ENCODE measurements around the gene B3GAT2.
A peak's percentile ranks its signal among the peaks of the same experiment; 100 is the strongest.

B3GAT2 gene

GRCh38 chr6:70894001-70894400, 62.9 kb downstream of the B3GAT2 start:
- DNase-seq = no peak

GRCh38 chr6:70889270-70889669, 67.6 kb downstream of the B3GAT2 start:
- DNase-seq = no peak

GRCh38 chr6:70886661-70887060, 70.2 kb downstream of the B3GAT2 start:
- DNase-seq = no peak

DNA sequence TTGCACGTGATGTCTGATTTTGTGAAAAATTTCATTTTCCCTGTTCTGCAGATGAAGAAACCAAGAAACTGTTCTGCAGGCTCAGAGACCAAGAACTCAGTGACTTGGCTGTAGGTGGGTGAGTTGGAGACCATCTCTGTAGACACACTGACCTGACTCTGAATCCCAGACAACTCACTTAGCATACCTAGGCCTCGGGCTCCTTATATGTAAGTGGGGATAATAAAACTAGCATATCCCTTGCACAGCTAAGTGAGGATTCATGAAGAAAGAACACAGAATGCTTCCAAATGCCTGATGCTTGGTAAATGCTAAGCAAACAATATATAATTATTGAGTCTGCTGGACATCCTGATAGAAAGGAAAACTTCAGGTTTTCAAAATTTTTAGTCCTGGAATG, 70.8 kb downstream of the B3GAT2 start:
- DNase-seq = no peak

GRCh38 chr6:70884074-70884983, 72.5 kb downstream of the B3GAT2 start:
- peak; percentile 56 for DNase-seq

DNA sequence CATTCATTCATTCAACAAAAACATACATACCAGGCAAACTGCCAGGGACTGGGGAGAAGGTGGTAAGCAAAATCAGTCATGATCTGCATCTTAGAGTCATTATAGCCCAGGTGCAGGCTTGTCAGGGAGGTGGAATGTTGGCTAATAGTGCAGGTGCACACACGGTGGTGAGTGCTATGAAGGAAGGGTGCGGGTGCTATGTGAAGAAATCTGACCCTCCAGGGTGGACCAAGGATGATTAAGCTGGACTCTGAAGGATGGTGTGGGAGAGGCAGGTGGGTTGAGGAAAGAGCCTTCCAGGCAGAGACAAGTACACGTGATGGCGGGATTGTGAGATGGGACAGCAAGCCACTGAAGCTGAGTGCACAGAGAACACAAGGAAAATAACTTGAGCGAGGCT, 77.4 kb downstream of the B3GAT2 start:
- no peak for DNase-seq

DNA sequence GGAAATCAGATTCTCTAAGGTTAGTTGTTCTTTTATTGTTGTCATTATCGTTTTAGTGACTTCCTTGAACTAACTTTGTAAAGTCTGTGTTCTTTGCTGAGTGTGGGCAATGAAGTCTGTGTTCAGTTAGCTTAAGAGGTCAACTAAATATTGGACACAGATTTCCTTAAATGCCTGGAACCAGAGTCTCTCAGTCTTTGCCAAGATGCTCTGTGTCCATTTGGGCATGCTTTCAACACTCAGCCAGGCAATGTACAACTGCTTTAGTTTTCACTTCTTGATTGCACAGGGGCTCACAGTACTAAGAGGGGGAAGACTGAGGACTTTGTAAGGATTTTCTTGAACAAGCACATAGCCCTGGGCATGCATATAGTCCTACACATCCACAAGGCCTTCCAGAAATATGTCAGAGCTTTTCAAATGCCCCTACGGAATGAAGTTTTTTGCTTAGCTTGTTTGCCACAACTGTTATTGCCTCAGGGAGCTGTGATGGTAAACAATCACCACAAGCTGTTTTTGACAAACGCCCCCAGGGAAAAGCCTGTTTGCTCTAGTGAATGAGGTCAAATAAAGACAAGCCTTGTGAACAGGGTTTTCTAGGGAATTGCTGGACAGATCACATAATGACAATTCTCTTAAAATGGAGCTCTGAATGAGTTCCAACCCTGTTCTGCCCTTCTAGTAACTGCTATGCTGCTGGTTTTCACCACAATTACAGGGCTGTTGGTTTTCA, 82.5 kb downstream of the B3GAT2 start:
- DNase-seq = no peak

- no peak for DNase-seq
Measured at GRCh38 chr6:70872469-70872868, 84.4 kb downstream of the B3GAT2 start.

DNA sequence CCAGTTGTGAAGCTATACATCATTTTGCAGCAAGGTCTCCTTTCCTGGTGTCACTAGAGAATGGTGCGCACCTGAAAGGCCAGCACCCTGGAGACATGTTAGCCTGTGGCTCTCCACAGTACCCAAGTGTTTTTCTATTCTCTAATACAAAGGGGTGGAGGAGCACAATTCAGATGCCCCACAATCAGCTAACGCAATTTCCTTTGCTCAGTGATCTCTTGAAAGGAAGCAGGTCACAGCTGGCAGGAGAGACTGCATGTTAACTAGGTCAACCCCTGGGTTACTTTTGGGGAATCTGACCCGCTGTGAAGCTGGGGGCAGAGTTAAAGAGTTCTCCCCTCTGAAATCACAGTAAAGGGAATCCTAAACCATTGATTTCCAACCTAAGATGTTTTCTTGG, 92.5 kb downstream of the B3GAT2 start:
- DNase-seq = no peak

DNA sequence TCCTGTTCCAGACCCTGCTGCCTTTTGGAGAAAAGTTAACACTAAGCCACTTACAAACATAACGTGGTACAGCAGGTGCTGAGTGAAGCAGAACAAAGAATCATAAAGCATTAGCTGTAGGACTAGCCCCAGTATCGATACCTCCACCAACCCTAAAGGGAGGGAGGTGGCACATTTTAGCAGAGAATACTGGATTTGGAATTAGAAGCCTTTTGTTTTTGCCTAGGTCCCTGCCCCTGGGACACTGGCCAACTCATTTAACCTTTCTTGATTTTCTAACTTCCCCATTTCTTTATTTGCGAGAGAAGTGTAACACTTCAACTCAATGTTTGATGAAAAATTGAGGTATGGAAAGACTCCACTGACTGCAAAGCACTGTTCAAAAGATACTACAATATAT, 93.5 kb downstream of the B3GAT2 start:
- DNase-seq = no peak

DNA sequence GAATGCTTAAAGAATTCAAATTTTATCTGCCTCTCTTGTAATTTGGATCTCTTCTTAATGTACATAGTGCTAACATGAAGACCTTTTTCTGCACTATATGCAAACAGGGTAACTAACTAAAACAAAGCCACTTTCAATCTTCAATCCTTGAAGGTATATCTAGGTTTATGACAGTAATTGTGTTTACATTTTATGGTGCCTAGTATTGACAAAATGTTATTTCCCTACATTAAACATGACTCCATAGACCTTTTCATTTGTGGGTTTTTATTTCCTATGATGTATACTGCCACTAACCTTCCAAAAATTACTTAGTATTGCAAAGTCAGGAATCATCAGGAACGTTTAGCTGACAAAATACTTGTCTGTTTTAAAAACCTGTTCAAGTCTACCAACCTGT, 95.9 kb downstream of the B3GAT2 start:
- no peak for DNase-seq

- no peak for DNase-seq
Measured at GRCh38 chr6:70860045-70860444, 96.8 kb downstream of the B3GAT2 start.

DNA sequence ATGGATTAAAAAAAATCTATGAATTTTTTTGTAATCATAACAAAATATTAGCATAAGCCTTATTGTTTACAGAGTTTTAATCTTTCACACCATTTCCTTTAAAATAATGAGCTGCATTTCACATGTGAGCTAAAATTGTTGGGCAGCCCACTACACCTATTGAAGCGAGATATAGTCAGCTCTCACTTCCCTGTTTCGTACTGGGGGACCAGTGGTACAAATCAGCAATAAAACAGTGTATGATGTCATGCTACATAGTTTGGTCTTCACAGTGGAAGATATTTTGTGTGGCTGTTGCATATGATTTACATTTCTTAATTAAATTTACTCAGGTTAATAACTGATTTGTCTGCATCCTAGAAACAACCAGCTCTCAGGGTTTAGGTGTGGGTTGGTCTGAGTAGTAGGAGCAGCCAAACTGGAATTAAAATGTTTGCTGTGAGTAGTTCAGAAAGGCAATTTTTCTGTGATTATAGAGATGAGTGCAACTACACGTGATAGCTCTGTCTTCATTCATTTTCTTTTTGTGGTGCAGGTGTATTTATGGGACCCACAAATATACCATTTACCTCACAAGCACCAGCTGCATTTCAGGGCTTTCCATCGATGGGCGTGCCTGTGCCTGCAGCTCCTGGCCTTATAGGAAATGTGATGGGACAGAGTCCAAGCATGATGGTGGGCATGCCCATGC, 99.3 kb downstream of the B3GAT2 start:
- no peak for DNase-seq

DNA sequence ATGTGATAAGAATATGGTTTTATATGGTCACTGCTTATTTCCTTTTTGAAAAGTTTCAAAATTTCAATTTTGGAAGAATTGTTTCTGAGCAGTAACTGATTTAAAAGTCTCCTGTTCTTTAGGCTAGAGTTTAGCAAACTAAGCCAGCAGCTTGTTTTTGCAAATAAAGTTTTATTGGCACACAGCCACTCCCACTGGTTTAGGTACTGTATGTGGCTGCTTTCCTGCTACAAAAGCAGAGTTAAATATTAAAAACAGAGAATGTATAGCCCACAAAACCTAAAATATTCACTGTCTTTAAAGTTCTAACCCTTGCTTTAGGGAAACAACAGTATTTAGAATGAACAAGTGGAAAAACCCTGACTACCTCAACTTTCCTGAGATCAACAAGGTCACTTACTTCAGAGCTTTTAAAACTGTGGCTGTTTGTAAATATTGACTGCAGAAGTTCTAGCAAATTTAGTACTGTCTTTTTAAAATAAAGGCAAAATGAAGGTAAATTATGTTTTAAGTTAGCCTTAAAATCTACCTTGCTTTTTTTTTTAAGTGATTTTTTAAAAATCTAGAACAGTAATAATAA, 104.1 kb downstream of the B3GAT2 start:
- DNase-seq = no peak

DNA sequence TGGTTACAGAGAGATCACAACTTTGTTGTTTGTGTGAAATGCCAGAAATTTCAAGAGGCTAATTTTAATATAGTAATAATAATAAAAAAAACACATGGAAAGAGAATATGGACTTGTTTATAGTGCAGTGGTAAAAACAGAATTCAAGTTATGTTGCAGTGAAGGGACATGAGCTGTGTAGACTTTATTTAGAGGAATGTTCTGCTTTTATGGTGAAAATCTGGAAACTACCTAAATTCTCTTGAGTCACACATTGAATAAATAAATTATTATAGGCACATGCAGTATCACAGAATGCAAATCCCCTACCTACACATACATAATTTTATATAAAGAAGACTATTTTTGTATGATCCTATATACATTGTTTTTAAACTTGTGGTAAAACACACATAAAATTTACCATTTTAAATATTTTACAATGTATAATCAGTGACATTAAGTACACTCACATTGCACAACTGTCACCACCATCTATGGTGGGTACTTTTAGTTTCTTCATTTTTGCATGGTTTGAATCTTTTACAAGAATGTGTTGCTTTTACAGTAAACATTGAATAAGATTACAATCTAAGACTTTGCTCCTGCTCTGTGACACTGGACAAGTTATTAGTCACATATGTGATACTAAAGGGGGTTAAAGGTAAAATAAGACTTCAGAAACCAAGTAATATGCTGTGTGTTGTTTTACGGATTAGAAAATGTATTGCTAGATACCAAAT, 107.4 kb downstream of the B3GAT2 start:
- peak; percentile 10 for DNase-seq

DNA sequence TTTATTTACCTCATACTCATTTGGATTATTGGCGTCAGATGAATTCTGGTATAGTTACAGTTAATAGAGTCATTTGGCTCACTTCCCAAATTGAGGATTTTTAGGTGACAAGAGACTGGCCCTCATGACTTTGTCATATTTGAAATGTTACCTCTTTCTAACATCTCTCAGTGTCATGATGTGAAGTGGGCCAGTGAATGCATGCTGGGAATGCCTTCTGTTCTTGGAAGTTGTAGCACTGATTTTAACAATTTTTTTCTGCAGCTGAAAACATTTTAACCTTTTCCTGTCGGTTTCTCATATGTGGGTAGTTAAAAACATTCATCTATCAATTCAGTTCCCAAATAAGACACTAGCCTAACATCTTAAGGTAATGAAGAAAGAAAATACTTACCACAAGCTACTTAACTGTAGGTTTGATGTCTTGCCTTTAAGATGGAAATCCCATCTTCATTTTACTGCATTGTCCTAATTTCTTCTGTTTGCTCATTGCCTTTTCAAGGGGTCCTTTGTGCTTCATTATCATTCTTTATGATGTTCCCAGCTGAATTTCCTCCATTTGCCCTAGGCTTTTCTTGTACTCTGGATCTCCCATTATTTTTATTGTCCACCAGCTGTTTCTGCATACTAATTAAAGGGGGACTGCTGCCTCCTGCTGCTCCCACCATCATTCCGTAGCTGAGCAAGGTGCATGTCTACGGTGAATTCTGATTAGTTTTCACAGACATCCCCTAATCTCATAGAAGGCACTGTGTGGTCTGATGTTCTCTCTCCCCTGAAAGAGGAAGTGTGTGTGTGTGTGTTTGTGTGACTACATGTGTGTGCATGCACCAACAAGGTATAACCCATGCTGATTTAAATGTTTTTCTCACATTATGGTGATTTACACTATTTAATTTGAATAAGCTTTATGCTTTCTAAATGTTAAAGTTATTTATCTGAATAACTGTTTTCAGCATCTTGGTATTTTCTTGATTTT, 109.5 kb downstream of the B3GAT2 start:
- DNase-seq = no peak

DNA sequence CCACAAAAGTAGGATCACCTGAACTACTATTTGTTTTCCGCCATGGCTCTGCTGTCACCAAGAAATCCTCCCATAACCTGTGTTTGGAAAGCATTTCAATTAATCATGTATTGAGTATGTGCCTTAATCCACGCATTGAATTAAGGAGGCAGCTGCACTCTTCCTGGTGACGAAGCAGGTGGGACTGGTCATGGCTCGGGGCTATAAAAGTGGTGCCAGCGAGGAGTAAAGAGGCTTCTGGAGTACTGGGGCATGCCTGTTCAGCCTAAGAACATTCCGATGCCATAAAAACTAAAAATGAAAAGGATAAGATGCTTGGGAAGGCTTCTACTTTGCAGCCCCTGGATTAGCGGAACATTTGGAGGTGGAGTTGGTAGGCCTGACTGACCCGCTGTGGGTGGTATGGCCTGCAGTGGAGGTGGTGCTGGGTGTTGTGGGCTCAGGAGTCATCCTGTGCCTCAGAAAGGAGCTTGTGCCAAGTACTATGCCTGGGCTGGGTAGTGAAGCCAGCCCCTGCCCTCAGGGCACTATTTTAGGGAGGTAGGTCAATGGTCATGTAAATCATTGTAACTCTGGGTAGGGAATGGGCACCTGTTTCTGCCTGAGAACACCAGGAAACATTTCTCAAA, 110.5 kb downstream of the B3GAT2 start:
- DNase-seq = no peak

DNA sequence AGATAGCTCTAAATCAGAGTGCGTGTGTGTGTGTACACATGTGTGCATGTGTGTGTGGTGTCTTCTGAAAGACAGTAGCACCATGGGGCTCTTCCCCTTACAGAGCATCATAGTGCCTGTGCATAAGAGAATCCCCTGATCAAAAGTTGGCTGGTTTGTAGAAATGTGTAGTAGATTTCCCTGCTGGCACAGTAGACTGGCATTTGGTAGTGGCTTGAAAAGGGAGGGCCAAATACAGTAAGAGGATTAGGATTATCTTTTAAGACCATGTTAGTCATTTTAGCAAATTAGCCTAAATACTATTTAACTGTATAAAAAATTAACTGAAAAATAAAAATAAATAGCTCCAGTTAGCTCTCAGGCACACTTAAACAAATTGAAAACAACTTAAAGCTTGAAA, 112.6 kb downstream of the B3GAT2 start:
- no peak for DNase-seq

- DNase-seq = no peak
Measured at GRCh38 chr6:70843328-70843918, 113.4 kb downstream of the B3GAT2 start.

- DNase-seq = no peak
Measured at GRCh38 chr6:70842541-70842940, 114.3 kb downstream of the B3GAT2 start.

All from fibroblast of skin of scalp (primary cell).